ENCODE results near the gene DOCK2. TPM values are rescaled to one million over a fixed set of nuclear protein-coding genes. Genes with fewer than 3 reads are reported as not detected.
A peak's percentile ranks its signal among the peaks of the same experiment; 100 is the strongest.

The DOCK2 gene
- total RNA-seq, 1 experiment from 2014 or later: 1.4 TPM

DNA sequence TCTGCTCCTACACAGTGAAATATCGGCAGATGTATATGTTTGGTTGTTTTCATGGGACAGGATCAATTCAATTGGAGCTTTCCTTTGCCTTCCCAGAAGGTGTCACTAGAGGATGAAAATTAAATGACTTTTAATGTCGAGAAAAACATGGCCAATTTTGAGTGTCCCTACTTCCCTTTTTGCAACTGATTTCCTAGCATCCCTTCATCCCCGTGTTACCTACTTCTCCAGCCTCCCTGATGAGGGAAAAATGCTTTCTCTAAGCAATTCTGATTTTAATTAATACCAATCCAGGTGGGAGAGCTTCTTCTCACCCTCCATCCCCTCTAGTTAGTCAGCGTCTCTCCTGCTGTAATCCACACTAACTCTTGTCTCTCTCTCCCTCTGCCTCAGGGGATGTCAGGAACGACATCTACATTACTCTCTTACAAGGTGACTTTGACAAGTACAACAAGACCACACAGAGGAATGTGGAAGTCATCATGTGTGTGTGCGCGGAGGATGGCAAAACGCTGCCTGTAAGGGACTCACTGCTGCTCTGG, 64.9 kb downstream of the DOCK2 start:
- ChIA-PET CTCF (interaction anchor here (0.5 to 2.9 kb wide), 8 partner anchors 9 to 1161 kb away, joined by 3 to 26 read pairs (median 4); partner anchors contain the start of gene INSYN2B), POLR2A (no interaction called here)
- Histone ChIP-seq H3K27me3 (ENCODE audit: control insufficient read depth, insufficient read depth, low read length) (no peaks in the 10 kb centered on the region), H3K4me1 (ENCODE audit: control insufficient read depth, insufficient read depth, low read length) (peaks cover 13% of the 10 kb centered on the region), H3K4me3 (ENCODE audit: low read depth in 2 of 2, low read length in 2 of 2) (no peak overlapping the region), H3K9me3 (ENCODE audit: control insufficient read depth, insufficient read depth, low read depth, low read length) (no peaks in the 10 kb centered on the region), H3K36me3 (ENCODE audit: control insufficient read depth, insufficient read depth, low read length) (no peaks in the 10 kb centered on the region), H3K27ac (ENCODE audit: low read length) (peak overlapping the region; percentile 52; the same call in 1 of the 2 replicates)
- peak; percentile 79 for ATAC-seq
- intact Hi-C loops (cut with micrococcal nuclease; ENCODE audit: unreplicated experiment) (loop anchor here (1.0 to 5.0 kb wide), 3 partner anchors 278 to 515 kb away; partner anchors contain the start of gene INSYN2B), in situ Hi-C loops (cut with HindIII; ENCODE audit: low pct_unique_long_range_greater_than_20kb, low sequenced_read_pairs) (no loop called here)
- TF ChIP-seq SIN3A (IDR thresholded peaks at IDR 0.05; ENCODE audit: borderline replicate concordance, insufficient read depth, low read depth, low read length): no peak
- TF ChIP-seq, protein P1, sequence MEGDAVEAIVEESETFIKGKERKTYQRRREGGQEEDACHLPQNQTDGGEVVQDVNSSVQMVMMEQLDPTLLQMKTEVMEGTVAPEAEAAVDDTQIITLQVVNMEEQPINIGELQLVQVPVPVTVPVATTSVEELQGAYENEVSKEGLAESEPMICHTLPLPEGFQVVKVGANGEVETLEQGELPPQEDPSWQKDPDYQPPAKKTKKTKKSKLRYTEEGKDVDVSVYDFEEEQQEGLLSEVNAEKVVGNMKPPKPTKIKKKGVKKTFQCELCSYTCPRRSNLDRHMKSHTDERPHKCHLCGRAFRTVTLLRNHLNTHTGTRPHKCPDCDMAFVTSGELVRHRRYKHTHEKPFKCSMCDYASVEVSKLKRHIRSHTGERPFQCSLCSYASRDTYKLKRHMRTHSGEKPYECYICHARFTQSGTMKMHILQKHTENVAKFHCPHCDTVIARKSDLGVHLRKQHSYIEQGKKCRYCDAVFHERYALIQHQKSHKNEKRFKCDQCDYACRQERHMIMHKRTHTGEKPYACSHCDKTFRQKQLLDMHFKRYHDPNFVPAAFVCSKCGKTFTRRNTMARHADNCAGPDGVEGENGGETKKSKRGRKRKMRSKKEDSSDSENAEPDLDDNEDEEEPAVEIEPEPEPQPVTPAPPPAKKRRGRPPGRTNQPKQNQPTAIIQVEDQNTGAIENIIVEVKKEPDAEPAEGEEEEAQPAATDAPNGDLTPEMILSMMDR (IDR thresholded peaks at IDR 0.05): peak; percentile 73
- no peak for DNase-seq (ENCODE audit: low read depth, low spot score)
- BruUV-seq (replicated peaks): no TSS peak

- Histone ChIP-seq H3K36me3 (ENCODE audit: control insufficient read depth, insufficient read depth, low read length) (no peaks in the 10 kb centered on the region), H3K27ac (ENCODE audit: low read length) (peak overlapping the region; percentile 52; the same call in 1 of the 2 replicates), H3K4me3 (ENCODE audit: low read depth in 2 of 2, low read length in 2 of 2) (no peak overlapping the region), H3K9me3 (ENCODE audit: control insufficient read depth, insufficient read depth, low read depth, low read length) (no peaks in the 10 kb centered on the region), H3K27me3 (ENCODE audit: control insufficient read depth, insufficient read depth, low read length) (no peaks in the 10 kb centered on the region), H3K4me1 (ENCODE audit: control insufficient read depth, insufficient read depth, low read length) (peaks cover 12% of the 10 kb centered on the region)
- DNase-seq (ENCODE audit: low read depth, low spot score) (no peak), ATAC-seq (no peak)
- no TSS peak for BruUV-seq (replicated peaks)
- TF ChIP-seq, protein P1 (IDR thresholded peaks at IDR 0.05): no peak
- TF ChIP-seq TCF7L2 (IDR thresholded peaks at IDR 0.05; ENCODE audit: low read depth, low read length): no peak
- CTCF ChIA-PET: interaction anchor here (1.2 to 2.9 kb wide), 4 partner anchors 278 to 513 kb away, joined by 3 to 26 read pairs (median 5); partner anchors contain the start of gene INSYN2B
- intact Hi-C loops (cut with micrococcal nuclease; ENCODE audit: unreplicated experiment): loop anchor here (1.0 to 5.0 kb wide), 3 partner anchors 277 to 514 kb away; partner anchors contain the start of gene INSYN2B
- in situ Hi-C loops (cut with HindIII; ENCODE audit: low pct_unique_long_range_greater_than_20kb, low sequenced_read_pairs): no loop called here
- POLR2A ChIA-PET: no interaction called here
Measured at GRCh38 chr5:169702693-169703481, 65.8 kb downstream of the DOCK2 start.

DNA sequence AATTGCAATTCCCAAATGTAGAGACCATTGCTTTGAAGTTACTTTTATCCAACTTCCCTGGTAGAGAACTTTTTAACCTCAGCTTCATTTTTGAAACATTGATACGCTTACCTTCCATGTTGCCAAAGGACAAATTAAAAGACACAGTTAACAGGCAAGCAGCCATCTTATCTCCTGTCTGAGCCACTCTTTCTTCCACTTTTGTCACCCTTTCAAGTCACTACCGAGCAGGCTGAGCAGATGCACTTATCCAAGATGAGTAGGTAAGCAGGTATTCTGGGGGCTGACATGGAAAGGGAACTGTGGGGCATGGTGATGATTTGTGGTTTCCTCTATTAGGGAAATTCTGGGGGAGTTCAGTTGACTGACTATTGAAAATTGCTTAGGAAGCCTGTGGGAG, 66.7 kb downstream of the DOCK2 start:
- in situ Hi-C loops (cut with HindIII; ENCODE audit: low pct_unique_long_range_greater_than_20kb, low sequenced_read_pairs): no loop called here

More for the DNA sequence above, 66.7 kb downstream of the DOCK2 start:
- H3K27ac ChIP-seq (ENCODE audit: low read length): 0 out of 2 replicates have a peak overlapping the region, but pooled peaks have one; percentile 26
- intact Hi-C loops (cut with micrococcal nuclease; ENCODE audit: unreplicated experiment): loop anchor here (5.0 kb wide), 2 partner anchors 368 to 513 kb away; no protein-coding TSS in a partner anchor
- no peak for ATAC-seq
- POLR2A ChIA-PET: no interaction called here
- H3K4me1 ChIP-seq (ENCODE audit: control insufficient read depth, insufficient read depth, low read length): peaks cover 12% of the 10 kb centered on the region
- no peaks in the 10 kb centered on the region for H3K36me3 ChIP-seq (ENCODE audit: control insufficient read depth, insufficient read depth, low read length)
- DNase-seq (ENCODE audit: low read depth, low spot score): no peak
- H3K9me3 ChIP-seq (ENCODE audit: control insufficient read depth, insufficient read depth, low read depth, low read length): no peaks in the 10 kb centered on the region
- no peak overlapping the region for H3K4me3 ChIP-seq (ENCODE audit: low read depth in 2 of 2, low read length in 2 of 2)
- BruUV-seq (replicated peaks): no TSS peak
- H3K27me3 ChIP-seq (ENCODE audit: control insufficient read depth, insufficient read depth, low read length): no peaks in the 10 kb centered on the region
- CTCF ChIA-PET: no interaction called here
- TF ChIP-seq SIN3A (IDR thresholded peaks at IDR 0.05; ENCODE audit: borderline replicate concordance, insufficient read depth, low read depth, low read length): no peak
- no peak for TF ChIP-seq TCF7L2 (IDR thresholded peaks at IDR 0.05; ENCODE audit: low read depth, low read length)
- no peak for TF ChIP-seq POLR2AphosphoS5 (IDR thresholded peaks at IDR 0.05; ENCODE audit: low read depth, low read length)
- TF ChIP-seq, protein P2, sequence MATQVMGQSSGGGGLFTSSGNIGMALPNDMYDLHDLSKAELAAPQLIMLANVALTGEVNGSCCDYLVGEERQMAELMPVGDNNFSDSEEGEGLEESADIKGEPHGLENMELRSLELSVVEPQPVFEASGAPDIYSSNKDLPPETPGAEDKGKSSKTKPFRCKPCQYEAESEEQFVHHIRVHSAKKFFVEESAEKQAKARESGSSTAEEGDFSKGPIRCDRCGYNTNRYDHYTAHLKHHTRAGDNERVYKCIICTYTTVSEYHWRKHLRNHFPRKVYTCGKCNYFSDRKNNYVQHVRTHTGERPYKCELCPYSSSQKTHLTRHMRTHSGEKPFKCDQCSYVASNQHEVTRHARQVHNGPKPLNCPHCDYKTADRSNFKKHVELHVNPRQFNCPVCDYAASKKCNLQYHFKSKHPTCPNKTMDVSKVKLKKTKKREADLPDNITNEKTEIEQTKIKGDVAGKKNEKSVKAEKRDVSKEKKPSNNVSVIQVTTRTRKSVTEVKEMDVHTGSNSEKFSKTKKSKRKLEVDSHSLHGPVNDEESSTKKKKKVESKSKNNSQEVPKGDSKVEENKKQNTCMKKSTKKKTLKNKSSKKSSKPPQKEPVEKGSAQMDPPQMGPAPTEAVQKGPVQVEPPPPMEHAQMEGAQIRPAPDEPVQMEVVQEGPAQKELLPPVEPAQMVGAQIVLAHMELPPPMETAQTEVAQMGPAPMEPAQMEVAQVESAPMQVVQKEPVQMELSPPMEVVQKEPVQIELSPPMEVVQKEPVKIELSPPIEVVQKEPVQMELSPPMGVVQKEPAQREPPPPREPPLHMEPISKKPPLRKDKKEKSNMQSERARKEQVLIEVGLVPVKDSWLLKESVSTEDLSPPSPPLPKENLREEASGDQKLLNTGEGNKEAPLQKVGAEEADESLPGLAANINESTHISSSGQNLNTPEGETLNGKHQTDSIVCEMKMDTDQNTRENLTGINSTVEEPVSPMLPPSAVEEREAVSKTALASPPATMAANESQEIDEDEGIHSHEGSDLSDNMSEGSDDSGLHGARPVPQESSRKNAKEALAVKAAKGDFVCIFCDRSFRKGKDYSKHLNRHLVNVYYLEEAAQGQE (IDR thresholded peaks at IDR 0.05; ENCODE audit: insufficient read depth in 1 of 2, low read depth in 2 of 2, low read length in 1 of 2): no peak
- TF ChIP-seq, protein P1 (IDR thresholded peaks at IDR 0.05): no peak
